ENCODE results near the gene TMEM86B. TPM values are rescaled to one million over a fixed set of nuclear protein-coding genes. Genes with fewer than 3 reads are reported as not detected.

The TMEM86B gene
- polyA plus RNA-seq, 1 of the 3 experiments (the other 2 are of a cell fraction), result 3.0 TPM

- TF ChIP-seq MXI1 (IDR thresholded peaks at IDR 0.05; ENCODE audit: low read depth, low read length), result no peak
- no peak for TF ChIP-seq FOXJ3 (CRISPR knock-in tag; IDR thresholded peaks at IDR 0.05)
- no peak for TF ChIP-seq FOSL2 (IDR thresholded peaks at IDR 0.05; ENCODE audit: borderline replicate concordance, low read depth)
- no peak for TF ChIP-seq RAD21 (IDR thresholded peaks at IDR 0.05; ENCODE audit: low read length)
- TF ChIP-seq NFIC (IDR thresholded peaks at IDR 0.05; ENCODE audit: borderline replicate concordance), result no peak
- TF ChIP-seq YY1 (IDR thresholded peaks at IDR 0.05; ENCODE audit: low read depth), result no peak
Observed at GRCh38 chr19:55213547-55213946, 15.0 kb downstream of the TMEM86B start (continued).

- Histone ChIP-seq H3F3A (replicated peaks; ENCODE audit: insufficient read depth) (peaks cover 28% of the 10 kb centered on the region), H3K4me2 (no peak overlapping the region), H3K36me3 (replicated peaks in 1 of 2; ENCODE audit: control insufficient read depth in 1 of 2, insufficient read depth in 2 of 2, low read length in 1 of 2) (no peaks in the 10 kb centered on the region), H3K4me3 (ENCODE audit: low read depth in 2 of 2, low read length in 1 of 2) (no peak overlapping the region), H3K27ac (ENCODE audit: low read depth in 2 of 2, low read length in 1 of 2) (no peak overlapping the region), H2AFZ (ENCODE audit: low read depth) (no peak overlapping the region), H3K27me3 (ENCODE audit: insufficient read depth) (no peaks in the 10 kb centered on the region), H3K9ac (no peak overlapping the region), H3K79me2 (ENCODE audit: insufficient read depth) (no peaks in the 10 kb centered on the region), H3K4me1 (ENCODE audit: control insufficient read depth in 1 of 2, insufficient read depth in 2 of 2, low read depth in 1 of 2, low read length in 1 of 2) (peaks cover 11 to 22% of the 10 kb centered on the region in 2 experiments; a peak in 3 of 4 replicates), H3K9me3 (no peaks in the 10 kb centered on the region), H4K20me1 (ENCODE audit: insufficient read depth) (peaks cover 5% of the 10 kb centered on the region; the same call in 1 of the 2 replicates), H3K9me2 (no peaks in the 10 kb centered on the region)
- 83% methylated on average over 3 of the region's 3 CpGs for WGBS (ENCODE audit: low lambda C conversion rate)
- POLR2A ChIA-PET, result no interaction called here
- CTCF ChIA-PET, result no interaction called here
- no peak for DNase-seq
- TF ChIP-seq PBX3 (IDR thresholded peaks at IDR 0.05) (no peak), CTCF (IDR thresholded peaks at IDR 0.05) (peak; percentile 25), NFIC (IDR thresholded peaks at IDR 0.05; ENCODE audit: borderline replicate concordance) (no peak), YY1 (IDR thresholded peaks at IDR 0.05; ENCODE audit: low read depth) (no peak), TCF12 (IDR thresholded peaks at IDR 0.05) (no peak), FOSL2 (IDR thresholded peaks at IDR 0.05; ENCODE audit: borderline replicate concordance, low read depth) (no peak)
Observed at GRCh38 chr19:55212447-55212846, 16.1 kb downstream of the TMEM86B start.

- Histone ChIP-seq H3K9me3 (no peaks in the 10 kb centered on the region), H3K4me1 (ENCODE audit: control insufficient read depth in 1 of 2, insufficient read depth in 2 of 2, low read depth in 1 of 2, low read length in 1 of 2) (peaks cover 20 to 23% of the 10 kb centered on the region in 2 experiments; a peak in 3 of 4 replicates), H3K27me3 (ENCODE audit: insufficient read depth) (no peaks in the 10 kb centered on the region), H3F3A (replicated peaks; ENCODE audit: insufficient read depth) (peaks cover 19% of the 10 kb centered on the region), H3K4me3 (ENCODE audit: low read depth in 2 of 2, low read length in 1 of 2) (no peak overlapping the region), H3K4me2 (peak overlapping the region; percentile 38), H3K36me3 (replicated peaks in 1 of 2; ENCODE audit: control insufficient read depth in 1 of 2, insufficient read depth in 2 of 2, low read length in 1 of 2) (no peaks in the 10 kb centered on the region), H3K9me2 (no peaks in the 10 kb centered on the region), H3K79me2 (ENCODE audit: insufficient read depth) (no peaks in the 10 kb centered on the region), H4K20me1 (ENCODE audit: insufficient read depth) (peaks cover 5% of the 10 kb centered on the region; the same call in 1 of the 2 replicates), H3K27ac (ENCODE audit: low read depth in 2 of 2, low read length in 1 of 2) (peak overlapping the region in 1 of 2 experiments; percentile 63; a peak in 2 of 4 replicates), H3K9ac (no peak overlapping the region), H2AFZ (ENCODE audit: low read depth) (no peak overlapping the region)
- WGBS (ENCODE audit: low lambda C conversion rate), result 53% methylated on average over 9 of the region's 17 CpGs
- POLR2A ChIA-PET, result interaction anchor here (0.9 kb wide), 1 partner anchor 19 kb away, joined by 3 read pairs; no protein-coding TSS in a partner anchor
- DNase-seq, result no peak
- CTCF ChIA-PET, result interaction anchor here (1.3 kb wide), 1 partner anchor 69 kb away, joined by 3 read pairs; no protein-coding TSS in a partner anchor
- no peak for TF ChIP-seq EZH2phosphoT487 (IDR thresholded peaks at IDR 0.05; ENCODE audit: borderline replicate concordance, low read depth)
- peak; percentile 31 for TF ChIP-seq PBX3 (IDR thresholded peaks at IDR 0.05)
- TF ChIP-seq GATA2 (CRISPR knock-in tag; IDR thresholded peaks at IDR 0.05), result no peak
- no peak for TF ChIP-seq USF2 (IDR thresholded peaks at IDR 0.05; ENCODE audit: borderline replicate concordance, low read depth, low read length)
- peak; percentile 88 for TF ChIP-seq RXRA (IDR thresholded peaks at IDR 0.05; ENCODE audit: borderline replicate concordance, low read depth)
- TF ChIP-seq GABPA (IDR thresholded peaks at IDR 0.05; ENCODE audit: low read depth), result no peak
- no peak for TF ChIP-seq CTCF (IDR thresholded peaks at IDR 0.05)
- TF ChIP-seq JUND (IDR thresholded peaks at IDR 0.05), result peak; percentile 86
- no peak for TF ChIP-seq TAF1 (IDR thresholded peaks at IDR 0.05; ENCODE audit: borderline replicate concordance, low read depth, low read length)
Observed at GRCh38 chr19:55209693-55210472, 18.7 kb downstream of the TMEM86B start.
